GM18526 (cell line): ENCODE measurements around the gene GNB1.
A peak's percentile ranks its signal among the peaks of the same experiment; 100 is the strongest.

Experiments
- POLR2A ChIP-seq: IDR thresholded peaks from 3 replicates; pipeline ENCODE4 v1.6.1; 2011; ENCODE audit not compliant: insufficient read length; ENCODE audit errors: extremely low read depth

Gene GNB1

DNA sequence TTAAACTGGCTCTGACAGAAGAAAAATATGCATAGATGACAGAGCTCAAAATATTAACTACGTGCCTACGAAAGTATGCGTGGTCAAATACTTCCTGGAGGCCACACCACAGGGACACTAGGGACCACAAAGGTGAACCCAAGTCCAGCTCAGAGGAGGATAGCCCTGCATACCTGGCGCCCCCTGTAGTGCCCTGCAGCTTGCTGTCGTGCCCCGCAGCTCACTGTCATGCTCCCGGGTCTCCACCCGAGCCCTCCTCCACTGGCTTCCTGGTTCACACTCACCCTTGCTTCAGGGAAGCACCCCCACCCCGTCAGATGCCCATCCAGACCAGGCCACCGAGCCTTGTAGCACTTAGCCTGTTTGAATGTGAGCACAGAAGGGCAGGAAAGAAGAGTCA lies 95.9 kb downstream of the GNB1 start:
- no peak for TF ChIP-seq POLR2A

DNA sequence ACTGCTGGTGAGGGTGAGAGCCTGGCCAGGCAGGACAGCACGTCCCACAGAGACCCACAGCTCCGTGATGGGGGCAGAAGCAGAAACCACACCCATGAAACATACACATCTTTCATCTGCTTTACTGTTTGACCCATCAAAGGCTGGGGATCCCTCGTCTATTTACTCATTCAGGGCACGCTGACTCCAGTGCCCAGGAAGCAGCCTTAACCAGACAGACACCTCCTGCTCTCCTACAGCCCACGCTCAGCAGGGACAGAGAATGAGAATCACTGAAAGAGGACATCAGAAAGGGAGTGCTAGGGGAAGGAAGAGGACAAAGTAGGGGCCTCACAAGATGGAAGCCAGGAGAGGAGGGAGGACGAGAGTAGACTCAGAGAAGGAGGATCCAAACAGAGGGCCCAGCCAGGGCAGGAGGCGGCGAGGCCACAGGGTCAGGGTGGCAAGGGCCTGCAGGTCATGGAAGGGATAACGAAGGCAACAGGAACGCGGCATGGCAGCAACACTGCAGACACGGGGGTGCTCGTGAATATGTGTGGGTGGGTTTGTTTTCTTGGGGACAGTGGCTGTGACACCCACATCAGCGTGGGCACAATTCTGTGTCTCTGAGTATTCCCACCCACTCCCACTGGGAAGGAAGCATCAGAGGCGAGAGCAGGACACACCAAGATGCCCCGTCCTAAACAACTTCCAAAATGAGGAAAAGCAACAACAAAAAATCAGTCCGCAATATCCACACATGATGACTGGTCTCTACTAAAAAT lies 97.2 kb downstream of the GNB1 start:
- no peak for TF ChIP-seq POLR2A

DNA sequence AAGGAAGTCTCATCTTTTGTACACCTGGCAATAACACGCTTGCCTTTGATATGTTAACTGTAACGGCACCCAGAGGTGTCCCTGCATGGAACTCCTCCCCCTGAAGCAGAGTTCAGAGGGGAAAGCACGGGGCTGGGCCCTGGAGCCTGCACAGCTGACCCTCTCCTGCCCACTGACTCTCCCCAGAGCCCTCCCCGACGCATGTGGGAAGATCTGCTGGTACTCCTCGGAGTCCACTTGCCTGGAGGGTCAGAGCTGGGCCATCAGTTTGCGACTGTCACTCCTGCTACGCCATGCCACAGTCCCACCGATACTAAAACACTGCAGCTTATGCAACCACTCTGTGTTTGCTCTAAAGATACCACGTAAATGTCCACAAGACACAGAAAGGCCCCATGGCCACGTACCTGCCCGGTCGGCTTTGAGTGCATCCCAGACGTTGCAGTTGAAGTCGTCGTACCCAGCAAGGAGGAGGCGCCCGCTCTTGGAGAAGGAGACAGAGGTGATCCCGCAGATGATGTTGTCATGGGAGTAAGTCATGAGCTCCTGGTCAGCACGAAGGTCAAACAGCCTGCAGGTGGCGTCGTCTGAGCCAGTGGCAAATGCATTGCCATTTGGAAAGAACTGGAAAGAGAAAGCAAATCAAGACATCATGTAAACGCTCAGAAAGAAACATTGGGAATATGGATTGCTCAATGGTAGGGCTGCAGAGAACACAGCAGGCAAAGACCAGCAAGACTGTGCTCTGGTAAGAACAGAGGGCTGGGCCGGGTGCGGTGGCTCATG lies 102.0 kb downstream of the GNB1 start:
- no peak for TF ChIP-seq POLR2A

DNA sequence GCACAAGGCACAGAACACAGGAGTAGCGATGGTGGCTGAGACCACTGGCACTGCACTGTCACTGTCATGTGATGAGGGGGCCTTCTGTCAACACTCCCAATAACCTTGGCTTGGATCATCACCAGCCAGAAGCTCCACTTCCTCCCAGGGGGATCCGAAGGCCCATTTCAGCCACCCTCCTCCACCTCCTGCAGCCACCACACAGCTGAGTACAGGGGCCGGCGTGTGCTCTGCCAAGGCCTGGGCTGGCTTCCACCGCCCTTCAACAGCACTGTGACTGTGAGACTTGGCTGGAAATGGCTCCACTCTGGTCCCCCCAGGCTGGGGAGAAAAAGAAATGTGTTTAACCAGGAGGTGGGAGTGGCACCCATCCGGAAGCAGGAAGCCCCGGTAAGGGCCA lies 102.8 kb downstream of the GNB1 start:
- TF ChIP-seq POLR2A: no peak

DNA sequence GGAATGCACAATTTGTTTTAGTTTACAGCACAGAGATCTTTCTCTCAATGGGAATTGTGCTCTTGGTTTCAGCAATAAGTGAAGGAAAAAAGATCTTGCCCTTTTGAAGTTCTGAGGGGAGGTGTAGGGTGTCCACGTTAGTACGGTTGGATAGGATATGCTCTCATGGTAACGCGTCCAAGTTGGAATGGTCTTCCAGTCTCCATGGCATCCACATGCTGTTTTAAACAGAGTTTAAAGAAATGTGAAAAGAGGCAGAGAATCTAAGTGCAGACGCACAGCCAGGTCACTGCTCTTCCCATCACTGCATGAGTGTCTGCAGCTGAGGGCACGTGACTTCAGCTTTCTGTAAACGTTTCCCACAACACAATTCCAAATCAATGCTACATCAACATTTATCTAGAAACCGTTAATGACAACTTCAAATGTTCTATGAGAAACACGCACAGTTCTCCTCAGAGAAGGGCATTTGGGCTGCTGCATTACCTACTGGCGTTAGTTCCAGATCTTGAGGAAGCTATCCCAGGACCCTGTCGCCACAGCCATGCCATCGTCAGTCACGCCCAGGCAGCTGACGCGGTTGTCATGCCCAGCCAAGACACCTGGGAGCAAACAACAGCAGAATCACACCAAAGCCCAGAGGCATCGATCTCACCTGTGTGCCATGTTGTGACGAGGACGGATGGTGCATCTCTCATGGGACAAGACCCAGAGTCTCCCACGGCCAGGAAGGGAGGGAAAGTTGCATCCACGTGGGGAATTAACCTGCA lies 103.9 kb downstream of the GNB1 start:
- no peak for TF ChIP-seq POLR2A

DNA sequence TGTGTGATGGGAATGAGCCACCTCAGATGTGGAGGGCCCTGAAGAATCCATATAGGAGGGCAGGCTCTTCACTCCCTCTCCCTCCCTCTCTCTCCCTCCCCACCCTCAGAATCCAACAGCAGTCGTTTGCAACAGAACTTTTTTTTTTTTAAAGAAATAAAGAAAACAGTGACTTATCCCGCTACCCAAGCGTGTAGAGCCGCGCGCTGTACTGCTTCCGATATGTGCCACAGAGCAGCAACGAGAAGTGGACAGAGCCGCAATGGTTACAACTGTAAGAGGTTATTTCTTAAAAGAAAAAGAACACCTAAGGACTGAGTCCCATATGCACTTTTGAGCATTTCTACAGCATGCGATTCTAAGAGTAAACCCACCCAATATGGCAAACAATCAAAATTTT lies 105.2 kb downstream of the GNB1 start:
- no peak for TF ChIP-seq POLR2A

DNA sequence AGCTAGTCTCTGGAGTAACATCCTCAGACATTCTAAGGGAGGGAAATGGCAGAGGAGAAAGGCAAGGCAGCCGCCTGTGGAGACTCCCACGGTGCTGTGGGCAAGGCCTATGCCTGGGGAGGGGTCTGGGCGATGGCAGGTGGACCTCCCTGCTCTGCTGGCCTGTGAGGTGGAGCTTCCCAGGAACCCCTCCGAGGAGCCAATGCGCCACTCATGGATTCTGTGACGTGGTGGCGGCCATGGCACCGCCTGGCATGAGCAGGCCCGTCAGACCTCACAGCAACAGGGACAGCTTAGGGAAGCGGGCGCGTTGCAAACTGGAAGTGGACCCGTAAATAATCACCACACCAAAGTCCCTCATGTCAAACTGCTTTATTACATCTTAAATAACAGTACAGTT lies 106.0 kb downstream of the GNB1 start:
- no peak for TF ChIP-seq POLR2A

DNA sequence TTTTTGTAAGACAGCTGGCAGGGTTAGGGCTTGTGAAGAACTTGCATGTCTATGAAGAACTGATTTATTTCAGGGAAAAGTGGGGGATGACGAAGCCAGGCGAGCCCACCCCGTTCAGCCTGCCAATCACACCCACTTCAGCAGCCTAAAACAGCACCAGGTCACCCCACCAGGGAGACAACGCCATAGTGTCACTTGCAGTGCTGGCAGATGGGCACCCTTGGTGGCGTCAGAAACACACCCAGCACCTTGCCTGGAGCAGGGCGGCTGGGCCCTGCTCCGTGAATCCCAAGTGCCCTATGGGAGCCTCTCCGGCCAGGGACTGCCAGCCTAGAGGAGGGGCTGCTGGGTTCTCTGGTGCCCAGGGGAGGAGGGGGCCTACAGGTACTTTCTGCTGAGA lies 107.6 kb downstream of the GNB1 start:
- no peak for TF ChIP-seq POLR2A

DNA sequence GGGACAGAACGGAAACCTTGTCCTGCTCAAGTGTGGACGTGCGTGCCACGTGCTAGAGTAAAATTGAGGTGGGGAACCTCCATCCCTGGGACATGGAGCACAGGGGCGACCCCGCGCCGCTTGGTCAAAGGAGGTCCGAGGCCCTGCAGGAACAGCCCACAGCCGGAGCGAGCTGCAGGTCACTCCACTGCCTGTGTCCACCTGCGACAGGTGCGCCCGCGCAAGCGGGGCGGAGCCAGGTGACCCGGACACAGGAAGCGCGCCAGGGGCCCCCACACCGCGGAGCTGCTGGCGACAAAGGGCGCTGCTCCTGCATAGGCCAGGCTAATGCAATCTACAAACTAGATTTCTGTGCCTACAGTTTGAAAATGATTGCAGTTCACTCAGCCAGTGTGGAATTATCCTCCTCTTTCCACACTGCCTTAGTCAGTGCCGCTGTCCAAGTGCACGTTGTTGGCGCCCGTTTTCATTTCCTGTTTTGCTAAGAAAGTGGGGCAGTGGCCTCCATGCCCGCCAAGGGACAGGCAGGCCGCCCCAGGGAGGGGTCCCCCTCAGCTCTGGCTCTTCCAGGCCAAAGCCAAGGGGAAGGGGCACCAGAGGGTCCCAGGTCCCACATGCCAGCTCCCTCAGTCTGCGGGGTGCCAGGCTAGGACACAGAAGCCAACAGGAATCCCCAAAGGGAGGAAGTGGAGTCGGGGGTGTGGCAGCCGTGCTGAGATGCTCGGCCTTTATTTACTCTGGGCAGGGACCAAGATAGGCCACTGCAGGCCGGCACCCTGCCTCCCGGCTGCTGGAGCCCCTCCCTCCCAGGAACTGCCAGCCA lies 108.3 kb downstream of the GNB1 start:
- no peak for TF ChIP-seq POLR2A

DNA sequence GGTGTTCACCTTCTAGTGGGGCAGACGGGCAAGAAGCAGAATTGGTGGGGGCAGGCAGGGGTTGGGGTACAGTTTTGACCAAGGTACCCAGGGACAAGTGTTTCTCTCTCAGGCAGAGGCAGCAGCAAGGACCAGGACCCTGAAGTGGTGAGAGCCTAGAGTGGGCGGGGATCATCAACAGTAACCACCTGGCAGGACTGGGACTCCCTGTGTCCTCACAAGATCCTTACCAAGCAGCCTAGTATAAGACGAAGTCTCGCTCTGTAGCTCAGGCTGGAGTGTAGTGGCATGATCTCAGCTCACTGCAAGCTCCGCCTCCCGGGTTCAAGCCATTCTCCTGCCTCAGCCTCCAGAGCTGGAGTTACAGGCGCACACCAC lies 109.4 kb downstream of the GNB1 start:
- TF ChIP-seq POLR2A: no peak

DNA sequence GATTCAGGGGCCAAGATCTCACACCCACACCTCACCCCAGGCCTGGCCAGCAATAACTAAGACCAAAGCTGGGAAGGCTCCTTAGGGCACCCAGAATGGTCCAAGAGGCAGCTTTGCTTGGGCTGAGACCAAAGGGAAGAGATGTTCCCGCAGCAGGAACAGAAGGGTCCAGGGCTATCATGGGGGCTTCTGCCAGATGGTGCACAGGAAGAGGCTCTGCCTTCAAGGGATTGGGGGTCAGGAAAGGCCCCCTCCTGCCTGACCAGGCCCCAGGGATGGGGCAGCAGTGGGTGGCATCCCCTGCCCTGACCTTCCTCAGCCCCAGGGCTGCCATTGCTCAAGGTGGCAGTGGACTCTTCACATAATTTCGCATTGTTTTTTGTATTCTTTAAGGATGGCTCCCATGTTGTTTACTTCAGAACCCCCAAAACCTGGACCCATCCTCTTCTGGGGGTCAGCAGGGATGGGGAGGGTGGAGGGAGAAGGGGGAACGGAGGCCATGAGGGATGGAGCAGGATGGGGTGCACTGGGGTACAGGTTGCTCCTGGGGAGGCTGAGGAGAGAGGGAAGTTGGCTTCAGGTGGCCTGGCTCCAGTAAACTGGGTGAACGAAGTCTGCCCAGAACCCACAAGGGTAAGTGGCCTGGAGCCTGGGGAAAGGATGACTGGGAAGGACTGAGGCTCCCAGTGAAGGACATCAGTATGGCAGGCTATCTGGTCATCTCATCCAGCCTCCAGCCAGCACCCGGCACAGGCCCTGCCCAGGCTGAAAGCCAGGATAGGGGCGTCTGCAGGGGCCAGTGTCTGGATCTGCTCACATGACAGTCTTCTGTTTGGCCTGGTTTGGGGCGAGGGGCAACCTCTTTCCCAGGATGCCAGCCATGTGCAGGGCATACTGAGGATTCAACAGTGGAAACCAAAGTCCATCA lies 110.0 kb downstream of the GNB1 start:
- no peak for TF ChIP-seq POLR2A

DNA sequence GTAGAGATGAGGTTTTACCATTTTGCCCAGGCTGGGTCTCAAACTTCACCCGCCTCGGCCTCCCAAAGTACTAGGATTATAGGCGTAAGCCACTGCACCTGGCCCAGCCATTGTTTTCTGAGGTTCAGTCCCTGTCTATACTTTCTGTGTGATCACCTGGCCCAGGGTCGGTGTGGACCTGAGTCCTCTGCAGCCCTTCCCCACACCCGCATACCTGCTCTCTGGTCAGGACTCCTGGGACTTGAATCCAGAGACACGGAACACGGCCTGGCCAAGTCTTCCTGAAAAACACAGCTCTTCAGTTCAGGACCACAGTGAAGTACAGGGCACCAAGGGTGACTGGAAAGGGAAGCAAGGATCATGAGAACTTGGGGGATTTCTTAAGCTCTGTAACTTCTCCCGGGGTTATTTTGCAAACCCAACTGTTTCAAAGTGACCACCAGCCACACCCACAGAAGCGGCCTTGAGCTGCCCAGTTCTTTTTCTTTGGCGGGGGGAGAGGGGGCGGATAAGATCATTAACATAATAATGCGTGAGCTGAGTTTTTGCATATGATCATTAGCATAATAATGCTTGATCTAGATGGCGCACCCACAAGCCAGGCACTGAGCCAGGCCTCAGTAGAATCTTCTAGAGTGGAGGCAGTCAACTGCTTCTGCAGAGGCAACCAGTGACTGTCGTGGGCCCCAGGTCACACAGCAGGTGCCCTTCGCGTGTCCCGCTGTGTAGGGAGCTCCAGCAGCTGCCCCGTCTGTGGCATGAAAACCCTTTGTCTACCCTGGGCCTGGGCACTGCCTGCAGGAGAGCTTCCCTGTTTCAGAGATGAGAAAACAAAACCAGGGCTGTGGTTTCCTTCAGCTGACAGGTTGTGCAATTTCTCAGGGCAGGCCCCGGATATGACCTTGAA lies 110.9 kb downstream of the GNB1 start:
- TF ChIP-seq POLR2A: peak; percentile 48

DNA sequence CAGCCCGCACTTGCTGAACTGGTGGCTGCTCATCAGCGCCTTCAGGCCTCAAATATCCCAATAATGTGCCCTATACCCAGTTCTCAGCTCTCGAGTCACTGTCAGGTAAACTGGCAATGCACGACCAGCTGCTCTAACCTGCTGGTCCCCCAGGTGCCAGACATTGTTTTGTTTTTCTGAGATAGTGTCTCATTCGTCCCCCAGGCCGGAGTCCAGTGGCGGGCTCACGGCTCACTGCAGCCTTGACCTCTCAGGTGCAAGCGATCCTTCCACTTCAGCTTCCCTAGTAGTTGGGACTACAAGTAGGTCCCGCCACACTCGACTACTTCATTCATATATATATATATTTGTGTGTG lies 111.6 kb downstream of the GNB1 start:
- TF ChIP-seq POLR2A: no peak
